ENCODE data around the gene CBLN2. TPM values are rescaled to one million over a fixed set of nuclear protein-coding genes. Genes with fewer than 3 reads are reported as not detected.

The CBLN2 gene
- total RNA-seq, 1 donor = 1.7 TPM

- DNase-seq (ENCODE audit: low read depth) = no peak
- TF ChIP-seq CTCF (IDR thresholded peaks at IDR 0.05; ENCODE audit: insufficient read depth, low read depth, low read length) = no peak
- H3K4me3 ChIP-seq (ENCODE audit: low read depth, low read length) = no peak overlapping the region
Observed at GRCh38 chr18:72539901-72540300, 4.2 kb downstream of the CBLN2 start.

- peak; percentile 8 for TF ChIP-seq CTCF (IDR thresholded peaks at IDR 0.05; ENCODE audit: insufficient read depth, low read depth, low read length)
- no peak overlapping the region for H3K4me3 ChIP-seq (ENCODE audit: low read depth, low read length)
- DNase-seq (ENCODE audit: low read depth) = no peak
Observed at GRCh38 chr18:72530622-72531021, 13.5 kb downstream of the CBLN2 start.

GRCh38 chr18:72504866-72505265 lies 39.3 kb downstream of the CBLN2 start:
- H3K4me3 ChIP-seq (ENCODE audit: low read depth, low read length) = no peak overlapping the region
- no peak for TF ChIP-seq CTCF (IDR thresholded peaks at IDR 0.05; ENCODE audit: insufficient read depth, low read depth, low read length)
- no peak for DNase-seq (ENCODE audit: low read depth)

GRCh38 chr18:72502671-72503431 lies 41.3 kb downstream of the CBLN2 start:
- H3K4me3 ChIP-seq (ENCODE audit: low read depth, low read length) = no peak overlapping the region
- TF ChIP-seq CTCF (IDR thresholded peaks at IDR 0.05; ENCODE audit: insufficient read depth, low read depth, low read length) = no peak
- DNase-seq (ENCODE audit: low read depth) = no peak

GRCh38 chr18:72492497-72492896 lies 51.6 kb downstream of the CBLN2 start:
- no peak for TF ChIP-seq CTCF (IDR thresholded peaks at IDR 0.05; ENCODE audit: insufficient read depth, low read depth, low read length)
- no peak for DNase-seq (ENCODE audit: low read depth)
- no peak overlapping the region for H3K4me3 ChIP-seq (ENCODE audit: low read depth, low read length)
